NCI-H1092 (cell line): ENCODE measurements around the gene DENND5B.
"Not testable (repeated sequence)": the region's sequence is repeated elsewhere in the genome, so short reads cannot be mapped to it uniquely, and the experiment has no call there.

Experiments used
- DNase-seq: peaks from one replicate; lab custom pipeline; 2025; lab: John Stamatoyannopoulos, UW

Gene DENND5B

DNA sequence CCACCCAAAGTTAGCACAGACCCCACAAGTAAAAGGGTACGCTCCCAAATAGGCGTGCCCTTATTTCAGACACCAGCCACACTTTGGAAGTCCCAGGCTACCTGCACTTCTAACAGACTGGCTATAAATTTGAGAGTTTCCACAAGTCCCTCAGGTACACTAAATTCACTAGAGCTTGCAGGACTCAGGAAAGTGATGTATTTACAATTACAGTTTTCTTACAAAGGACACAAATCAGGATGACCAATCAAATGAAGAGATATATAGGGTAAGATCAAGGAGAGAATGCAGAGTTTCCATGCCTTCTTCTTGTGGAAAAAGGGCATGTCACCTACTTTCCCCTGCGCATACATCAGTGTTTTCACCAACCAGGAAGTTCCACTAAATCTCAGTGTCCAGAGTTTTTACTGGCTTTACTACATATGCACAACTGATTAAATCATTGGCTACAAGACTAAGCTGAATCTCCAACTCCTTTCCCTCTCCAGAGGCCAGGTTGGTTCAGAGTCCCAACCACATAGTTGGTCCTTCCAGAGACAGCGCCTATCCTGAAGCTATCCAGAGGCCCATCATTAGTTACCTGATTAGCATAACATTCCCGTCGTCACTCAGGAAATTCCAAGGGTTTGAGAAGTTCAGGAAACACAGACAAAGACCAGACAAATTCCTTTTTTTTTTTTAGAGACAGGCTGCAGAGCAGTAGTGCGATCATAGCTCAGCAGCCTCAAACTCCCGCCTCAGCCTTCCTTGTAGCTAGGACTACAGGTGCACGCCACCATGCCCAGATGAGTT, 84.2 kb downstream of the DENND5B start:
- no peak for DNase-seq

DNA sequence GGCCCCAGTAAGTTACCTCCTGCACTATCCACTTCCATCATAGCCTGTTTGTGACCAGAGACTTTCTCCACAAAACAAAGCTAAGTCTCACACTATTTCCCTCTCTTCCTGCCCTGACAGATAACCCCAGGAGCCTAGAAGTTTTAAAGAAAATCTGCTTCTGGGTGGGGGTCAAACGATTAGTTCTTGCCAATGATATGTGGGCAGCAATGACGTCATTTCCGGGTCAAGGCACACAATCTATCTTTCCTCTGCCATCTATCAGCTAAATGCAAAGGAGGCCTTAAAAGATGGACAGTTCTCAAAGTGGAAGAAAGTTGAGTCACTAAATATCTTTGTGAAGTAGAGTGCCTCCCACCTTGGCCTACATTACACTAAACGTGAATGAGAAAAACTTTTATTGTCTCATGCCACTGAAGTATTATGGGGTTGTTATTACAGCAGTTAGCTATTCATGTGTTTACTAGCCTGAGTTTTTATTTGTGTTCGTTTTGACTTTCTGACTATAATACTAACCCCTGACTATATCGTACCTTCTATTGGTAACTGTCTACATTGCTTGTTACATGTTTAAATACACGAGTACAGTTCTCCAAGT, 86.2 kb downstream of the DENND5B start:
- no peak for DNase-seq

DNA sequence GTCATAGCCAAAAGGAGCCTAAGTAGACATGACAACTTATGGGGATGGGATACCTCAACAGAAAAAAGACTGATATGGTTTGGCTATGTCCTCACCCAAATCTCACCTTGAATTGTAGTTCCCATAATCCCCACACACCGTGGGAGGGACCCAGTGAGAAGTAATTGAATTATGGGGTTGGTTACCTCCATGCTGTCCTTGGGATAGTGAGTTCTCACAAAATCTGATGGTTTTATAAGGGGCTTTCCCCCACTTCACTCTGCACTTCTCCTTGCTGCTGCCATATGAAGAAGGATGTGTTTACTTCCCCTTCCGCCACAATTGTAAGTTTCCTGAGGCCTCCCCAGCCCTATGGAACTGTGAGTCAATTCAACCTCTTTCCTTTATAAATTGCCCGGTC, 89.9 kb downstream of the DENND5B start:
- DNase-seq: not testable (repeated sequence)

DNA sequence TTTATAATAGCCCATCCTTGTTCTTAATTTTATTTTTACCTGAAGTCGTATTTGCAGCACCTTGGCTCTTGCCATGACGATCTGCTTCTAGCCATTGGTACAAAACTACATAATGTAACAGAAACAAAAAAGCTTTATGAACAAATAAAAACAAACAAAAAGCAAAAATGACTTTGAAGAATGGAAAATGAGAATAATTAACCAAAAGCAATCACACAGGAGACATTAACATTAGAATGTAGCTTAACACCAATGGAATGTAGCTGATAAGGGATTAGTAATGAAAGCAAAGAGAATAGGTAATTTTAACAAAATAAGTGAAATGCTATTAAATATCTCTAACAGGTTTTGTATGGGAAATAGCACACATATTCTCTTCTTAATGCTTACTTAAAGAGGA, 91.4 kb downstream of the DENND5B start:
- DNase-seq: no peak

DNA sequence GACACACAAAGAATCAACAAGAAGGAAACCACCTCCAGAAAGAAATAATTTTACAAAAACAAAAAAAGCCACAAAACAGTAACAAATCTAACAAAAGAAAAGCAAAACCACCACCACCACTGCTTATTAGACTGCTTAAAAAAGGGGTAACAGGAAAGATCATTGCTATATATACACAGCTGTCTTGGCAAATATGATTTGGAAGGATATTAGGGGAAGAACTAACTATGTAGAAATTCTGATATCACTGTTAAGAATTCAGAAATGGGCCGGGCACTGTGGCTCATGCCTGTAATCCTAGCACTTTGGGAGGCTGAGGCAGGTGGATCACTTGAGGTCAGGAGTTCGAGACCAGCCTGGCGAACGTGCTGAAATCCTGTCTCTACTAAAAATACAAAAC, 92.5 kb downstream of the DENND5B start:
- DNase-seq: no peak

DNA sequence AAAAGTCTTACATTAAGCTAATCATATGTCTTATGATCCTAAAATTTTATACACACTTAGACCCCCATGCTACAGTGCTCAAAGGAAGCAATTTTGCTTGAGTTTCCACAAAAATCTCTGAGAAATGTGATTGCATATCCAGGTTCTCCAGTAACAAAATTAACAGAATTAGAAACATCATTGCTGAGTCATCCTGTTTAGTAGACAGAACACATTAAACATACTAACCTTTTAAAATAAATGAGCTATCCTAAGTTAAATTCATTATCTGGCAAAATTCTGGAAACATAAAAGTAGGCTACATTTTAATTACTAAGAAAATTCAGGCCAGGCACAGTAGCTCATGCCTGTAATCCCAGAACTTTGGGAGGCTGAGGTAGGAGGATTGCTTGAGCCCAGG, 94.7 kb downstream of the DENND5B start:
- no peak for DNase-seq

DNA sequence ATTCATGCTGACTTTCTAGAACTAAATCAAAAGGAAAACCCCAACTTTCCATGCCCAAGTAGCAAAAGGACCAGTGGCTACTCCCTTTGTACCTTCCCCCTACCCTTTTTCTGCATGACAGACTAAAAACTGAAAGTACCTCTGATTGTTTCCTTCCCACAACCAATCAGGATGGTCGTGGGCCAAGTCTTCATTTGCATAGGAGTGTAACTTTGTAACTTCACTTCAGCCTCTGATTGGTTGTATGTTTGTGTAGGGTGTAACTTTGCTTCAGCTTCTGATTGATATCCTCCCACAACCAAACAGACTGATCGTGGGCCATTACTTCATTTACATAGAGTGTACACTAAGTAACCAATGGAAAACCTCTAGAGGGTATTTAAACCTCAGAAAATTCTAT, 96.5 kb downstream of the DENND5B start:
- no peak for DNase-seq

DNA sequence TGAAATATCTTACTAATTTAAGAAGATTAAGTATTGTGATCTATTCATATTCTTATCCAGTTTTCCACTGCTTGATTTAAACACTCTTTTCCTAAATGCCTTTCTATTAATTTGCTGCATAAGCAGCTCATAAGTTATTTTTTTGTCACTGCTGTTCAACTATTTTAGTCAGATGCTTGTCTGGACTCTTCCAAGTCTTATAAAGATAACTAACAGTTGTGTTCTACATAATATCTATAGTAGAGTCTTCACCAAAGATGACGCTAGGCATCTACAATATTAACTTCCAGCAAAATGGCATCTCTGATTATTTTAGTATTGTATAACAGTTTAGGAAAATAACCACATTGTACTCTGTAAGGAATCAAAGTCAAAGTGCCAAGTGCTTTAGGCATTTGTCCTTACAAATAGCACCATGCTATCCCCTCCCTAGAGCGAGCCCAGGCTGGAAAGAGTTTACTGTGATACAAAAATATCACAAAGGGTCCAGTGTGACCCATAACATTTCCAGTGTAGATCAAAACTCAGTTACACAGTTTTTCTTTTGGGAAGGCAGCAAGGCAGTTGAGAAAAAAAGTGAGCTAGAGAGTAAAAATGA, 98.2 kb downstream of the DENND5B start:
- DNase-seq: no peak

DNA sequence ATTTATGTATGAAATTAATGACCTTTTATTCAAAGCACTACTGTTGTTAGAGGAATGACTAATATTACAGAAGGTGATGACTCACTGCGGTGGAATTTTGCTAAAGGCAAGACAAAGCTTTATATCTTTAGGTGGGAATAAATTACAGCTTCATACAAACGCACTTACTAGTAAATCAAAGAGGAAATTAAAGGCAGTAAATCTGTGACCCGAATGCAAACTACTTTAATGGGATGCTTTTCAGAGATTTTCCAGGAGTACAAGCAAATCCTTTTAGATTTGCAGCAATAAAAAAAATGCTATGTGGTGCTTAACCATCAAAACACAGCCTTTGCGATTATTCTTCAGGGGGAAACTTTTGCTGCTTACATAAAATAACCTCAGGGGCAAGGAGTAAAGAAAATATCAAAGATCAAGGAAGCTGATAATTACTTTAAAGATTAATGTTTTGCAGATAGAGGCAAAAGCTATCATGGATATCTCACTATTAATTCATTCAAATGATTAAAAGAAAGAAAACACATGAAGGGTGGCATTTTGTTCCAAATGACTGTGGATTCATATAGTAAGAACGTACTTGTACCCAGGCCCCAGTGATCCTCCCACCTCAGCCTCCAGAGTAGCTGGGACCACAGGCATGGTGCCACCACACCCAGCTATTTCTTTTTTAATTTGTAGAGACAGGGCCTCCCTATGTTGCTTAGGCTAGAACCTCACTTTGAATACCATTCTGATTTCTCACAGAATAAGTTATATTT, 98.9 kb downstream of the DENND5B start:
- no peak for DNase-seq

DNA sequence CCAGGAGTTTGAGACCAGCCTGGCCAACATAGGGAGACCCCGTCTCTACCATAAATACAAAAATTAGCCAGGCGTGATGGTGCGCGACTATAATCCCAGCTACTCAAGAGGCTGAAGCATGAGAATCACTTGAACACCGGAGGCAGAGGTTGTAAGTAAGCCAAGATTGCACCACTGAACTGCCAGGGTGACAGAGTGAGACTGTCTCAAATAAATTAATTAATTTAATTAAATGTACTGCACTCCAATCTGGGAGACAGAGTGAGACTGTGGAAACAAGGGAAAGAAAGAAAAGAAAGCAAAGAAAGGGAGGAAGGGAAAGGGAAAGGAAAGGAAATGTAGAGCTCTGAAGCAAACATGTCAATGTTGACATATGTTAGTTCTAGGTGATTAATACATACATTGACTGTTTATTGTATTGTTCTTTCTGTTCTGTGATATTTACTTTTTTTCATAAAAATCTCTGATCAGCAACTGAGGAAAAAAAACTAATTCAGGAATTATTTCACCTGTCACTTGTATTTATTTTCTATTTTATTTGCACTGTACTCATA, 99.6 kb downstream of the DENND5B start:
- DNase-seq: no peak

DNA sequence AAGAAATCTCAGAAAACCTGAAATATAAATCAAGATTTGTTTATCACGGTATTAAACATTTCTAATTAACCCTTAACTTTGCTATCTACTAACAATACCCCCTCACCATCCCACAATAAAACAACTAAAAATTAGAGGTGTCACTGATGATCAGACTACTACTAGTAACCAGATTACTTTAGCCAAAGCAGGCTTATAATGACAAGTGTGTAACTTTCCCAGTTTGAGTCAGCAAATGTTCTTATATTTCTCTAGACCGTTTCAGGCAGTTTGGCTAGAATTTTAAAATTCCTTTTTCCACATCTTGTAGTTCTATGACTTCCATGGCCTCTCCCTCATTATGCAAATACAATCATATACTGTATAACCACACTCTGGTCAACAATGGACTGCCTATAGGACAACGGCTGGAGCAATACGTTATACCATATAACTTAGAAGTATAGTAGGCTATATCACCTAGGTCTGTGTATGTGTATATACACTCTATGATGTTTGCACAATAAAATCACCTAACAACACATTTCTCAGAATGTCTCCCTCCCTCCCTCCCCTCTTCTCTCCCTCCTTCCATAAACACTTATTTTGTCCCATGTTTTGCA, 102.1 kb downstream of the DENND5B start:
- no peak for DNase-seq

DNA sequence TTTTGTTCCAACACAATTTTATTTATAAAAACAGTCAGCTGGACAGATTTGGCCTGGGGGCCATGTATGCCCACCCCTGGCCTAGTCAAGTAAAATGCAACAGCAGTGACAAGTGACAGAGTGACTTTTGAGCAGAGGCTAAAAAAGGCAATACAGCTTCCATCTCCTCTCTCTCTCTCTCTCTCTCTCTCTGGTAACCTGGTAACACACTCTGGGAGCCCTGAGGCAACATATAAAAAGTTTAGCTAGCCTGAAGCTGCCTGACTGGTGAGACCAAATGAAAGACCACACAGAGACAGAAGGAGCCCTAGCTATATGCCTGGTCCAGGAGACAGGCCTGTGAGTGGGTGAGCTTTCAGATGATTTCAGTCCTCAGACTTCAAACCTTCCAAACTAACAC, 105.4 kb downstream of the DENND5B start:
- no peak for DNase-seq

DNA sequence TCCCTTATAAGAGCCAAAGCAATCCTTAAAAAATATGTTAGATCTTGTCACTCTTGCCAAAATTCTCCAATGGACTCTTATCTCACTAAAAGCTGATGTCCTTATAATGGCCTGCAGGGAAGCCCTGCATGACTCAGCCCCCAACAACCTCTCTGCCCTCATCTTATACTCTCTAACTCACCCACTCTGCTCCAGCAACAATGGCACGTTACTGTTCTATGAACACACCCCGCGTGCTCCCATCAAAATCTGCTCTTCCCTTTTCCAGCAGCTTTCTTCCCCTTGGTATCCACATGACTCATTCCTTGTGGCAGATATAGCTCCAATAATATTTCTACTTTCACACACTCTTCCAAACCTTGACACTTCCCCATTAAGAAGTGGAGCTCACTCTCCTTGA, 108.1 kb downstream of the DENND5B start:
- DNase-seq: no peak

DNA sequence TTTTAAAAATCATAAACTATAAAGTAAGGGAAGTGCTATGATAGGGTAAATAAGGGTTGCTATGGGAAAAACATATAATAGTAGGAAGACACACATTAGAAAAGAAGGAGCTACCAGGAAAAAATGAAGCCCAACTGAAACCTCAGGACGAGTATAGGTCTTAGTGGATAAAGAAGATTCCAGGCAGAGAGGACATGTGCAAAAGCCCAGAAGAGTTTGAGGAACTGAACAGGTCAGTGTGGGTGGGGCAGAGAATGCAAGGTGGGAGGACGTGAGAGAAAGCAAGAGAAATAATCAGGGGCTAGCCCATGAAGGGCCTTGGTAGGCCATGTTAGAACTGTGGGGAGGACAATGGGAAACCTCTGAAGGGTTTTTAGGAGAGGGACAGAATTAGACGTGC, 109.5 kb downstream of the DENND5B start:
- DNase-seq: no peak

DNA sequence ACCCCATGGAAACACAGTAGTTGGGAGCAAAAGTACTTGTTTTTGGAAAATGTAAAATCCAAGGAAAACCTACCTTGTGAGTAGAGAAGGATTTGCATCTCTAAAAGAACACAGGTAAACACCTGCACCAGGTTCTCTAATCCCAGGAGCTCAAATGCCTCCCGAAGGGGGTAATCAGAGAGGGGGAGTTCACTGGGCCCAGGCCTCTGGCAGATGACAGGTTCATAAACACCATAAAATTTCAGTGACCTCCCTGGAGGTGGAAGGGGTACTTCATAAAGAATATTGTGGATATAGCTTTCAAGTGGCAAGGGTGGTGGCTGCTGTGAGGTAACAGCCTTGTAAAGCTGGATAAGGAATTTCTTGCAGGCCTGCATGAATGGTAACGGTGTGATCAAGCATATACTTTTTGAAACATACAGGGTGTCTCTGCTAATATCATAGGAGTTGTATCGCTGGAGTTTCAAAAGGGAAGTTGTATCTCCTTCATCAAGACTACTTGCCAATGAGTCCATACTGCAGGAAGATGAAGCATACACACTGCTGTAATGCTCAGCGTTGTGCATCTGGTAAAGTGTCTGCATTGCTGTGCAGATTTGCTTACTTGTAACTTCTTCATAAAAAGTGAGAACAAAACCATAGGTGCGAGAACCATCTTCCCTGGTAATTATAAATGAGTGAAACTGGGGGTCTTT, 111.3 kb downstream of the DENND5B start:
- no peak for DNase-seq

DNA sequence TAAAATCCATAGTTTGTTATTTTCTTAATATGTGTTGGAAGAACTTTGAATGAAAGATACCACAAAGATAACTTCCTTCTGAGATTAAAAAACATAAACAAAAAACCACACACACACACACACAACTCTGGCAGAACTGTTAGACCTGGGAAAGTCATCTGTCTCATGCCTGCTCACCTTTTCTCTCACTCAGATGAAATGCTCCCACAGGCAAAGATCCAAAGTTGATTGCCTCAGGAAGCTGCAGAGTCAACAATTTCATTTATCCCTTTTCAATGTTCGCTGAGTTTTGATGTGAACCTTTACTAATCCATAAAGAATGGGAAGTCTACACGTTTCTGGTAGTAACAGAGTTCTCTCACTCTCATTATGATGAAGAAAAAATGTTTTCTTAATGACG, 112.0 kb downstream of the DENND5B start:
- no peak for DNase-seq

DNA sequence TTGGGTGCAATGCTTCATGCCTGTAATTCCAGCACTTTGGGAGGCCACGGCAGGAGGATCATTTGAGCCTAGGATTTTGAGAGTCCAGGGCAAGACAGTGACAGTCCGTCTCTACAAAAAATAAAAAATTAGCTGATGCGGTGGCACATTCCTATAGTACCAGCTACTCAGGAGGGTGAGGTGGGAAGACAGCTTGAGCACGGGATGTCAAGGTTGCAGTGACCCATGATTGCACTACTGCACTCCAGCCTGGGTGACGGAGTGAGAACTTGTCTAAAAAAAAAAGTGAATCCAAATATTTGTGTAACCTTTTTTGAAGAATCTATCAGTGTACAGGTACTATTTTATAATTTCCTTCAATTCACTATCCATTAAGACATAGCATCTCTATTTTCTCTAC, 112.5 kb downstream of the DENND5B start:
- DNase-seq: no peak

DNA sequence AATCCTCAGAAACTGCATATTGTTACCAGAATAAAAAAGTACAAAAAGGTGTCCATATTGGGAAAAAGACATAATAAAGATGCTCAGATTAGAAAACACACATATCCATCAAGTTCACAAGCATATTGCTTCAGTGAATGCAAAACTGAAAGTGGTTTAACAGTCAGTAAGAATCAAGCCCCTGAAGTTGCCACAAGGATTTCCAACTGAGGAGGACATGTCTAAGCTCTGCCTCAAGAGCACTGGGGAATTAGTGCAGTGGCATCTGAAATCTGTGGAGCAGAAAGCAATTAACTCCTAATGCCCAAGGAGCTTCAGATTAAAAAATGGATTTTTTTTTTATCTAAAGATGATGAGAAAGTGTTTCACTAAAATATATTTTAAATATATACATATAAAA, 113.2 kb downstream of the DENND5B start:
- DNase-seq: no peak

DNA sequence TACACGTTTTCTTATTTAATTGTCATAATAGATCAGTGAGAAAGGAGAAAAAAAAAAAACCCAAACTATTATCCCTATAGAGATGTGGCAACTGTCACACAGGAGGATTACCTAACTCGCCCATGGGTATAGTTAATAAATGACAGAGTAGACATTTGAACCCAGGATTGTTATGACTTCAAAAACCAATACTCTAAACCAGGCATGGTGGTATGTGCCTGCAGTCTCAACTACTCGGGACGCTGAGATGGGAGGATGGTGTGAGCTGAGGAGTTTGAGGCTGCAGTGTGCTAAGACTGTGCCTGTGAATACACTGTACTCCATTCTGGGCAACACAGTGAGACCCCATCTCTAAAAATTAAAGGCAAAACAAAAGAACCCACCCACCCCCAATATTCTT, 114.5 kb downstream of the DENND5B start:
- DNase-seq: no peak

DNA sequence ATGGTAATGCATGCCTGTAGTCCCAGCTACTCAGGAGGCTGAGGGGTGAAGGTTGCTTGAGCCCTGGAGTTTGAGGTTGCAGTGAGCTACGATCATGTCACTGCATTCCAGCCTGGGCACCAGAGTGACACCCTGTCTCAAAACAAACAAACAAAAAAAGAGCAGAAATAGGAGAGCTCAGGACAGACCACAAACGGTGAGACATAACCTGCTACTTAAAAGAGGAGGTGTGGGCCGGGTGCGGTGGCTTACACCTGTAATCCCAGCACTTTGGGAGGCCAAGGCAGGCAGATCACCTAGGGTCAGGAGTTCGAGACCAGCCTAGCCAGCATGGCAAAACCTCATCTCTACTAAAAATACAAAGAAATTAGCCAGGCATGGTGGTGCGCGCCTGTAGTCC, 115.3 kb downstream of the DENND5B start:
- not testable (repeated sequence) for DNase-seq

DNA sequence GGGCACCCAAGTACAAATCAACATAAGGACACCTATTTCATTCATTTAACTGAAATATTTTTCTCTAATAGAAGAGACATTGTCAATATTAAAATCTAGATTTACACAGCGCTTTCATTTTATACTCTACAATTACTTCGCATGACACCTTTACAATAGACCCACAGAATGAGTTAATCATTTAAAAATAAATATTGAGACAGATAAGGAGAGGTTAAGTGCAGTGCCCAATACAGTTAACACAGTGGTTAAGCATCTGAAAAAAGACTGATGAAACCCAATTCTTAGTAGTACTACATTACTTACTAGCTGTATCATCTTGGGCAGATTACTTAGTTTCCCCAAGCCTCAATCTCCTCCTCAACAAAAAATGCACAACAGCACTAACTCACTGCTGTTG, 116.2 kb downstream of the DENND5B start:
- no peak for DNase-seq

DNA sequence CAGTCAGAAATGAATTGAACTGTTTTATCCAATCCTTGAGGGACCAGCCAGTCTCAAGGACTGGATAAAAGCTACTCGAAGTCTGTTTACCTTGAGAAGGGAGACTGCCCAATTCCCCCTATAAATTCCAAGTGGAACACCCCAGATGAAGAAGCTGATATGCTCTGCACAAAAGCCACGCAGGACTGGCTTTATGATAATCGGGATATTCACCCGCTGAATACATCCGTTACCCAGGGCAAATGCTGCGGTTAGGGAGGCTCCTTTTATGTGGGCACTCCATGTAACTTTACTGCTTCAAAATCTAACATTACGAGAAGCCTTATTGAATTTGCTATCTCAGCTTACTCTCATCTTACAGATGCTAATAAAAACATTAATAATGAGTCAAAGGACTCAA, 119.1 kb downstream of the DENND5B start:
- DNase-seq: no peak
